ENCODE results near the gene CCL8.

CCL8 gene

GRCh38 chr17:34368196-34368945 is 49.1 kb downstream of the CCL8 start:
- DNase-seq = no peak

- DNase-seq = no peak
Observed at GRCh38 chr17:34368946-34369500, 49.8 kb downstream of the CCL8 start.

GRCh38 chr17:34369571-34369970 is 50.3 kb downstream of the CCL8 start:
- DNase-seq = no peak

- no peak for DNase-seq
Observed at GRCh38 chr17:34370376-34370996, 51.3 kb downstream of the CCL8 start.

- no peak for DNase-seq
Observed at GRCh38 chr17:34370997-34371395, 51.8 kb downstream of the CCL8 start.

All from stimulated activated CD4-positive, alpha-beta T cell treated with anti-CD3 and anti-CD28 coated beads, Interleukin-4, amount 100 ng/mL, for 4 hours (primary cell).